HG02885 (cell line): ENCODE results near the gene OLR1.
"Not testable (repeated sequence)": the region's sequence is repeated elsewhere in the genome, so short reads cannot be mapped to it uniquely, and the experiment has no call there.

ENCODE experiments used
- ATAC-seq: cut with Tn5 transposase; IDR thresholded peaks from one replicate; pipeline ENCODE4 v1.9.1; 2021; ENCODE audit warnings: mild to moderate bottlenecking; ENCODE audit not compliant: unreplicated experiment, poor library complexity

Gene OLR1

DNA sequence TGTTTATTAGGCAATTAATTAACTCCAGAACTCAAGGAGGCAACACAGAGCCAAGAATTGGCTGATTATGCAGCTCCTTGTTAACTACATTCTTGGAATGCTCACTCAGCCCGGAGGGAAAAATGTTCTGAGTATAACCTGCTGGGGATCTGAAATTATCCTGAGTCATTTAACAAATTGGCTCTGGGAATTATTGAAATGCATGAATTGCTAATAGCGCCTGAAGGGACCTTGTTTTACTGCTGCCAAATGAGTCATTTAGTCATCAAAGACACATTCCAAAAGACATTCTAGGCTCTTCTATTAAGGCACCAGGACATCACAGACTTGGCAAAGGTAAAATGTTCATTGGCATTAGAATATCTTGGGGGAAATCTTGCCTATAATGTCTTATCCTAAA is 19.9 kb upstream of the OLR1 start:
- no peak for ATAC-seq

DNA sequence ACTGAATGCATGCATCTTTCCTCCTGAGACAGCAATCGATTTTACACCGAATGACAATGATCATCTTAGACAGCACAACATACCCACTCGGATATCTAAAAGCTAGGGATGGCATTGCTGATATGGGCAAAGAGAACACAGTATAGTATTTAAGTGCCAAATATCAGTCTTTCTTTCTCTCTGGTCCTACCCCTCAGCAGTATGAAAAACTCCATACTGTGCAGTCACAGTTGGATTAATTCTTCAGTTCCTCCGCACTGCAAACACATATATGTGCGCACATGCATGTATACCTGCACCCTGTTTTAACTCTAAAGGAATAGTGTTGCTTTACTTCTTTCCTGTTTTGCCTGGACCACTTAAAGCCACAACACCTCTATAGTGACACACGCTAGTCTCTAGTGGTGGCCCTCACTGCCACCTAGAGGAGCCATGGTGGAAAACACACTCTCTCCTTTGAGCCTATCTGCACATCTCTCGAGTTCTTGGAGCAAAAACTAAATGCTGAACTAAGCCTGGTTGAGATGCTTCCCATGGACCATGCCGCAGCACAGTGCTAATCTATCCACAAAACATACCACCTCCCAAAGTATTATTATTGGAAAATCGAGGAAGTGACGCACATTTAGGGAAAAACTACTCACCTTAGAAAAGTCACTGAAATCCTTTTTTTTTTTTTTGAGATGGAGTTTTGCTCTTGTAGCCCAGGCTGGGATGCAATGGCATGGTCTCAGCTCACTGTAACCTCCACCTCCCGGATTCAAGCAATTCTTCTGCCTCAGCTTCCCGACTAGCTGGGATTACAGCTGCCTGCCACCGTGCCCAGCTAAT is 18.8 kb upstream of the OLR1 start:
- peak; percentile 94 for ATAC-seq

DNA sequence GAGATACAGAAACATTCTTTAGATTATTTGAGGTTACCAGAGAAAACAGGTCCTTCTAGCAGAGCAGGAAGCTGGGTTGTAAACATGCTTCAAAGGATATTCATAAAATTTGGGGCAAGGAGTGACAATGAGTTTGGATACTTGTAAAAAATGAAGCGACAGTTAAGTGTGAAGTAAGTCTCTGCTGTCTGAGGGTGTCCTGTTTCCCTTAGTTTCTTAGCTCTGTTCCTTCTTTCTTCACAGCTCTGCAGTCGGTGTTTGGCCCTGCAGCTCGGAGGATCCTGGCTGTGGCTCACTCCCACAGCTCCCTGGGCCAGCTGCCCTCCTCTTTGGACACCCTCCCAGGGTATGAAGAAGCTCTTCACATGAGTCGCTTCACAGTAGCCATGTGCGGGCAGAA is 17.7 kb upstream of the OLR1 start:
- ATAC-seq: no peak

DNA sequence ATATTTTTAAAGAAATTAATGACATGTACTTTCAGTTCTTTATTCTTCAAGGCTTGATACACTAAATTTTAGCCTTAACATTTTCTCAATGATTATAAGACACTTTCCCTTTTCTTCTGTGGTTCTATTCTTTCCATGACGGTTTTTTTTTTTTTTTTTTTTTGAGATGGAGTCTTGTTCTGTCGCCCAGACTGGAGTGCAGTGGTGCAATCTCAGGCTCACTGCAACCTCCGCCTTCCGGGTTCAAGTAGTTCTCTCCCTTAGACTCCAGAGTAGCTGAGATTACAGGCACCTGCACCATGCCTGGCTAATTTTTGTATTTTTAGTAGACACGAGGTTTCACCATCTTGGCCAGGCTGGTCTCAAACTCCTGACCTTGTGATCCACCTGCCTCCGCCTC is 15.0 kb upstream of the OLR1 start:
- not testable (repeated sequence) for ATAC-seq

DNA sequence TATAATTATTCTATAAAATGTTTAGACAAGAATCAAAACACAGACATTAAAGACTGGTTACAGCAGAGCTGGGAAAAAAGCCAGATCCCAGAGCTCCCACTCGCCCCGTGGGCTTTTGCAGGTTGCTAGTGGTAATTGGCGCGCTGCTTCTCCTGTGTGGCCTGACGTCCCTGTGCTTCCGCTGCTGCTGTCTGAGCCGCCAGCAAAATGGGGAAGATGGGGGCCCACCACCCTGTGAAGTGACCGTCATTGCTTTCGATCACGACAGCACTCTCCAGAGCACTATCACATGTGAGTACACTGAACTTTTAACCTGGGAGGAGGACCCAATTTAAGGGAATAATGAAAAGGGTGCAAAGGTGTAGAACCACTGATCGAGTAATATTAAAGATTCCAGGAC is 14.4 kb upstream of the OLR1 start:
- peak; percentile 52 for ATAC-seq

DNA sequence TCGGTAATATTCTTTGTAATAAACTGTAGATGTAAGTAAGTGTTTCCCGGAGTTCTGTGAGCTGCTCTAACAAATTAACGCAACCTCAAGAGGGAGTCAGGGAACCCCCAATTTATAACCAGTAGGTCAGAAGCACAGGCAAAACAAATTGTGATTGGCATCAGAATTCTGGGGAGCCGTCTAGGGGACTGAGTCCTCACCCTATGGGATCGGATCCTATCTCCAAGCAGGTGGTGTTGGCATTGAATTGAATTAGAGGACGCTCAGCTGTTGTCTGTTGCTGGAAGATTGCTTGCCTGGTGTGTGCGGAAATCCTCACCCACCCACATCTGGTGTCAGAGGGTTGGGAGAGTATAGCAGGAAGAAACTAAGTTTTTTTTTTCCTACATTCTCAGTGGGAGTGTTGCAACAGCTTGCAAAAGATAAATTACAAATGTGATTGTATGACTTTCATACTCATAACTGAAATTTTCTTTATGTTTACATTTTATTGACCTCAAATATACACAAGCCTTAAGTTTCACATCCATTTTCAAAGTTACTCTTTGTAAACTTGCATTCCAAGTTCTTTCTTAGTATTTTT is 12.4 kb upstream of the OLR1 start:
- no peak for ATAC-seq

DNA sequence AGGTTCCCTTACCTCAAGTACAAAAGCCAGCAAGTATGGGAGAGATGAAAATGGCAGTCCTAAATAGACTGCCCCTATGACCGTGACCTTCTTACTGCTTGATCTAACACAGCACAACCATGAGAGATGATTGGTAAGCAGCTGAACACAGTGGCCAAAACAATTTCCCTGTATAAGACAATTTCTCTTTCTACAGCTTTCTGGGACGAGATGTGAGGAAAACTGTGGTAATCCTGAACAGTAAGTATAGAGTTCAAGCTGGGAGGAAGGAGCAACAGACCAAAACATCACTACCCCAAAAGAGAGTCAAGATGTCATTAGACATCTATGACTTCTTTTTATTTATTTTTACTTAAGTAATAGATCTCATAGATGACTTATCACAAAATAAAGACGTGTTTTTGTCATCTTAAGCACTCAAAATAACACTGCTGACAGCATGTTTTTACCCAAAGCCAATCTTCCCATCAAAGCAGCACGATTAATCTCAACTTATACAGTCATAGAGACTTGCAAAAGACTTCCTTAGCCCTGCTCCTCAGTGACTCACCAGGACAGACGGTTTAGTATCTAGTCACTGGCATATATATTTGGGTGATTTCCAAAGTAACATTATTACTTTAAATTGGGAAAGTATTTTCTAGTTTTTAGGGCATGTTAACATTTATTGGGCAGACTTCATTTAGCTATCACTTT is 10.6 kb upstream of the OLR1 start:
- ATAC-seq: no peak

DNA sequence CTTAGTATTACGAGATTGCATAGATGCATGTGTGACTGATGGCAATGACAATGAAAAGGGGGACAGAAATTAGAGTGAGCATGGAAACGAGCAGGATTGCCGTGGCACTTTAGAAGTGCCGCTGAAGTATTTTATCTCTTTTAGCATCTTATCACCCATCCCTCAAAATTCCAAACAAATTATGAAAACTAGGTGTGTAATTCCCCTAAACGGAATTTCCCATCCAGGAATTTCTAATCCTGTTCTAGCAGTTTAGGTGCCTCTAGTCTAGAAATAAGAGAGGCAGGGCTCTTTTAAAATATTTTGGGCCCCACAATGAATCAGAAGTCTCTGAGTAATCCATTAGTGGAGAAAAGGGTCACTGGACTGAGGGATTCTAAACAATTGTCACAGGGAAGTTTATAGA is 7.8 kb upstream of the OLR1 start:
- ATAC-seq: no peak

DNA sequence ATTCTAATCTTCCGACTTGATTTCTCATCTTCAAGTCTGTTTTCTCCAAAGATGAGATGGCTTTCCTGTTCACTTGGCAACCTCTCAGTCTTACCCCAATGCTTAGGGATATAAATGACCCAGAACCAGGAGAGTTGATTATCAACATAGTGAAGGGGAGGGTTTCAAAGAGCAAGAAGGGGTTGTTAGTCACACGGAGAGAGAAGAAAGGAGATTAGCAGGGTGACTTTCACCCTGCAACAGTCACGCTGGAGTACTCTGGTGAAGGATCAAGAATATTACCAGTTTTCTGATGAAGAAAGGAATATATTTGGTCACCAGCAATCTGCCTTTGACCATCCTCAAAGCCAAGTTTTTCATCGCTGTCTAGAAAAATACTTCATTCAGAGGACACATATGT is 6.9 kb upstream of the OLR1 start, which contains the start of gene TMEM52B:
Gene TMEM52B, plus strand, starts transcription at position 212 of the 400 bp plus-strand sequence. CDS start 543 bp downstream, outside the sequence.
- no peak for ATAC-seq

DNA sequence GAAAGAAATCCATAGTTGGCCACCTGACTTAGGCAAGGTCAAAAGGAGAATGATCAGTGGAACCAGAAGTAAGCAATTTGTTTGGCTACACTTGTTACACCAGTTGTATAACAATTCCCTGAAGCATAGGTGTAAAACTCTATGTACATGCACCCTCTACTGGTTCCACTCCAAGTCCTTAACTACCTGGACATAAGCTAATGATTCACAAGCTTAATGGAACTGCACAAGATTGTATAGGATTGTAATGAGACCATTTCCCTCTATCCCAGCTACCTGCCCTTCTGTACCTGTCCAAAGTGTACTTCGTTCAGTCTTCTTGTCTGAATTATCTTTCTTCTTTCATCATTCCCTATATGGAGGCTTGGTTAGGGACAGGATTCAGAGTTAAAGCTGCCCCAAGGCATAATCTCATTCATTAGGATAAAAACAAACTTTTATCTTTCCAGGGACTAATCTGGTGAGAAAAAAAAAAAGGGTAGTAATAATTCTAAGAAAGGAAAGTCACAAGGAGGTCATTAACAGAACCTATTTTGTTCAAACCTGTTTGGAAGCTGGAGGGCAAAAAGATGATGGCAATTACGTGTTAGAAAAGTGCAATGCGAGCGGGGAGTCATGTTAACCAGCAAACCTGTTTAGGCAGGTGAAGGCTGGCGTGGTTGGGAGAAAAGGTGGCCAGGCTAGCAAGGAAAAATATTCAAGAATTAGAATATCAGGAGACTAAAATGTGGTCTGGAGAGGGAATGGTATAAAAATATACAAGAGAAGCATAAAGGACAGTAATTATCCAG is 4.1 kb upstream of the OLR1 start:
- no peak for ATAC-seq

DNA sequence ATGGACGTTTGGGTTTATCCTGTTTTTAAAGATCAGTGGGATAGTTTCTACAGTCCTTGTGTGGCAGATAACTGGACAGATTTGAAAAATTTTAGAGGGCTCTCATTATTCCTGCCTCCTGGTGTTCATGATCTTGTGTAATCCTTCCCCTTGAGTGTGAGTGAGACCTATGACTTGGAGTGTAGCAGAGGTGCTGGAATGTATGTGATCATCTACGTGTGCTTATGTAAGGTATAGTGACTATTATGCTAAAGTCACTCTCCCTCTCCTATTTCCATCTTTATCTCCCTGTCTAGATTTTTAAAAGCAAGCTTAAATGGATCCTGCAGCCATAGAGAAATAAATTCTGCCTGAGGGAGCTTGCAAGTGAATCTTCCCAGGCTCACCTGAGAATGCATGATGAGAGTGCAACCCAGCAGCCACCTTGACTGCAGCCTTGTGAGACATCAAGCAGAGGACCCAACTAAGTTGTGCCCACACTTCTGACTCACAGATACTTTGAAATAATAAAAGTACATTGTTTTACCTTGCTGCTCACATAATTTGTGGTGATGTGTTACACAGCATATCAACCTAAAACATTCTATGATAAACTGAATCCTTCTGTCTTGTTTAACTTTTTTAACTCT is 3.2 kb upstream of the OLR1 start:
- no peak for ATAC-seq

DNA sequence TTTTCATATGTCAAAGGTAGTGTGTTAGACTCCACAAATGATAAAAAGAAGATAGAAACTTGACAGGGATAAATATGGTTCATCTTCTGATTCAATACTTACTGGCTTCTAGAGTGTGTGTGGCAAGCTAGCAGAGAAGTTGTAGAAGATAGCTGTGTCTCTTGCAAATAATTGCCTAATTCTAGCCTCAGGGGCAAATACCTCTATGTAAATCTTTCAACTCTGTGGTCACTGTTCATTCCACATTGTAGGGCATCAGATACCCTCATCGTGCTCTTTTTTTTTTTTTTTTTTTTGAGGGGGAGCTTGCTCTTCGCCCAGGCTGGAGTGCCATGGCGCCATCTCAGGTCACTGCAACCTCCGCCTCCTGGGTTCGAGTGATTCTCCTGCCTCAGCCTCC is 1.7 kb downstream of the OLR1 start:
- ATAC-seq: no peak

DNA sequence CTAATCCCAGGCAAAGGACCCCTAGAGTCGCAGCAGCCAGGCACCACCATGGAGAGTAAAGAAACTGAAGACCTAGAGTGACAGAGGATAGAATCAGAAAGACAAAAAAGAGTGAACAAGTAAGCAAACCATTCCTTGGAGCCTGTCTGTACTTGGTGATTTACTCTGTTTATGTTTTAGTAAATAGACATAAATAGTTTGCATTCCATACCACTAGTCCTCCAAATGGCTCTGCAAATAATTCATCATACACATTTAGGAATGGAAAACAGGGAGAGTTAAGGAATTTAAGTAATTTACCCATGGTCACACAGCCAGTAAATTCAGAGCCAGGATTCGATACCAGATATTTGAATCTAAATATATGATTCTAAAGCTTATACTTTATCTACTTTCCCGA is 2.8 kb downstream of the OLR1 start:
- no peak for ATAC-seq

DNA sequence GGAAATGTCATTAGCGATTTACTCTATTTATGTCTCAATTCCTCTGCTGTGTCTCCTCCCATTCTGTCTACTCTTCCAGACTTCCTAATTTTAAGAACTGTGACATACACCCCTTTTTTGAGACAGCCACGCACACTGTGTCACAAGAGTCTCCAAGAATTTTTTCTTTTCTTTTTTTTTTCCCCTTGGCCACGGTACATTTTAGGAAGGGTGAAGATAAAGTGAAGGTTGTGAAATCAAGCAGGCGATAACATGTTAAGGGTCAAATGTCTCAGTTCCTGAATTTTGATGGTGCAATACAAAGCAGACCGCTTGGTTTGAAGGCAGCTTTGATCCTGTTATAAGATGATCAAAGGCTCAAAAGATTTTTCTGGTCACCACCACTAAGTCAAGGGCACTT is 4.3 kb downstream of the OLR1 start:
- no peak for ATAC-seq

DNA sequence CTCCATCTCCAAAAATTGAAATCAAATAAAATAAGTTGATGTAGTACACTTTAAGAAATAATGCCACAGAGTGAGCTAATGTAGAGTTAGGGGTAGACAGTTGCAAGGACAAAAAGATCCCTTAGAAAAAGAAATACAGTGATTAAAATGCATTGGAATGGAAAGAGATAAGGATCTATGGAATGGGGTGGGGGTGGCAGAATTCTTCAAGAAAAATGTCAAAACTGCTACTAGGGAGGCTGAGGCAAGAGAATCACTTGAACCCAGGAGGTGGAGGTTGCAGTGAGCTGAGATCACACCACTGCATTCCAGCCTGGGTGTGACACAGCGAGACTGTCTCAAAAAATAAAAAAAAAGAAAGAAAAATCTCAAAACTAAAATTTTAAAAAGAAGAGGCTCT is 6.5 kb downstream of the OLR1 start:
- no peak for ATAC-seq

DNA sequence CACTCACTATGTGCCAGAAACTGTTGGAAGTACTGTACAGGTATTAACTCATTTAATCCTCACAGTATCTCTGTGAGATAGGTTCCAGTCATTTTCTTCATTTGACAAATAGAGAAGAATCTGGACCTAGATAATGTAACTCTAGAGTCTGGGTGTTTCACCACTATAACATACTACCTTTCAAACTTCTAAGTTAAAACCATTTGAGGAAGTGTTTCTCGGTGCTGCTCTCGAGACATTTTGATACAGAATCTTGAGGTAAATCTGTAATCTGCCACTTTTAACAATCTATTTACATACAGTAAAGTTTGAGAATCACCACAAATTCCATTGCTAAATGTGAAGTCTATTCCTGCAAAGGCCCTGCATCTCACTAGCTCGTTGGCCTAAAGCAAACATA is 8.8 kb downstream of the OLR1 start:
- ATAC-seq: no peak

DNA sequence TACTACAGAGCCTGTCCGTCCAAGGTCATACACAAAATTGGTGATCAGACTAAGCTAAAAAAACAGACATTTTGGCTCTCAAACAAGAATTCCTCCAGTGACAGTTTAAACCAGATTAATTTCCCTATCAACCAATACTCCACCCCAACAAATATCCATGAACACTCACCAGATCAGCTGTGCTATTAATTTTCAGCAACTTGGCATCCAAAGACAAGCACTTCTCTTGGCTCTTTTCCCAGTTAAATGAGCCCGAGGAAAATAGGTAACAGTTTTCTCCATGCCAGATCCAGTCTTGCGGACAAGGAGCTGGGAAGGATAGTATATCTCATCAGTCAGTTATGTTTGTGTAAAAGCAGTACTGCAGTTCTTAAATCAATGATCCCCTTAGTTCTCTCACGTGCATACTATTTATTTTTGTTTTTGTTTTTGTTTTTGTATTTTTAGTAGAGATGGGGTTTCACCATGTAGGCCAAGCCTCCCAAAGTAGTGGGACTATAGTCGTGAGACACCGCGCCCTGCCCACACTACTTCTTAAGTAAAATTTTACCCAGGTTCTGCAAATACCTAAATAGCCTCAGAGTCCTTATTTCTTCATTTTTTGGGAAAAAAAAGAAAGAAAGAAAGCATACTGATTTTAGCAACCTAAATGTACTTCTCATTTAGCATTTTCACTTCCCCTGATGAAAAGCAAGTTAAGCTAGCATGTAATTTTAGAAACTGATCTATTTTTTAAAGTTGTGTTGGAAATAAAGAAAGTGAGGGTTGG is 11.1 kb downstream of the OLR1 start:
- ATAC-seq: no peak

DNA sequence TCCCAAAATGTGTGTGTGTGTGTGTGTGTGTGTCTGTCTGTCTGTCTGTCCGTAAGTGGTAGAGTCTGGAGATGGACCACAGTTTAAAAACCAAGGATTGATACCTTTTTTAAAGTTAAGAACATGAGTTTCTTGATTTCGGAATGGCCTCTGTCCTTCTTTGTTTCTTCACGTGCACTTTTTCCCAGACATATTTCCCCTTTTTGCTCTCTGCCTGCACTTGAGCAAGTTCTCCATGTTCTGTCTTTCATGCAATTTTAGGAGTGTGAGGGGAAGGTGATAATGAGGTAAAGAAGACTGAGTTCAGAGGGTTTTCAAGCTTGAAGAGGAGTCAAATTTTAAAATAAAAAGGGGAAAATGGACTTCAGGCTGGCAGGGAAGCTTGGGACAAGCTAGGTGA is 12.7 kb downstream of the OLR1 start:
- no peak for ATAC-seq

DNA sequence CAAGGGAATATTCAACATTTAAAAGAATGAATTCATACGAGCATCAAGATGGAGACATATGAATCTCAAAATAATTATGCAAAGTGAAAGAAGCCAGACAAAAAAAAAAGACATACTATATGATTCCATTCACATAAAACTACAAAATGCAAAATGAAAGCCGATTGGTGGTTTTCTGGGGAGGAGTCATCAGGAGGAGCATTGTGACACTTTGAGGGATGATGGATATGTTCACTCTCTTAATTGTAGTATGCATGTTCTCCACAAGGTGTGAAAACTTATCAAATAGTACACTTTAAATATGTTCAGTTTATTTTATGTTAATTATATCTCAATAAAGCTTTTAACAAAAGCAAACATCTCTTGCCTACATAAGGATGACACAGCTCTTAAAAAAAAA is 13.5 kb downstream of the OLR1 start:
- no peak for ATAC-seq

DNA sequence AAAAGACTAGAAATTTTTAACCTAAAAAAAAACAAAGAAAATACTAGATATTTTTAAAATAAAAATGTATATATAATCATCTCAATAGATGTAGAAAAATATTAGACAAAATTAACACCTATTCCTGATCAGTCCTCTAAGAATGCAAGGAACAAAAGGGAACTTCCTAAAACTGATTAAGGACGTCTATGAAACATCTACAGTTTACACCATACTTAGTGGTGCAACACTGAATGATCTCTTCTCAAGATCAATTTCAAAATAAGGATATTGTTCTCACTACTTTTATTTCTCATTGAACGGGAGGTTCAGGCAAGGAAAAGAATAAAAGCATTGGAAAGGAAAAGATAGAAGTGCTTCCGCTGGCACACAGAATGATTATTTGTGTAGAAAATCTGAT is 16.0 kb downstream of the OLR1 start:
- no peak for ATAC-seq
